ENCODE measurements around the gene TEX35. TPM values are rescaled to one million over a fixed set of nuclear protein-coding genes. Genes with fewer than 3 reads are reported as not detected.
"Not testable (repeated sequence)": the region's sequence is repeated elsewhere in the genome, so short reads cannot be mapped to it uniquely, and the experiment has no call there.

Gene TEX35
- total and polyA plus RNA-seq, 10 of the 15 experiments (the other 5 are each of a cell fraction or from before 2014, with no cell fraction given) = not detected

DNA sequence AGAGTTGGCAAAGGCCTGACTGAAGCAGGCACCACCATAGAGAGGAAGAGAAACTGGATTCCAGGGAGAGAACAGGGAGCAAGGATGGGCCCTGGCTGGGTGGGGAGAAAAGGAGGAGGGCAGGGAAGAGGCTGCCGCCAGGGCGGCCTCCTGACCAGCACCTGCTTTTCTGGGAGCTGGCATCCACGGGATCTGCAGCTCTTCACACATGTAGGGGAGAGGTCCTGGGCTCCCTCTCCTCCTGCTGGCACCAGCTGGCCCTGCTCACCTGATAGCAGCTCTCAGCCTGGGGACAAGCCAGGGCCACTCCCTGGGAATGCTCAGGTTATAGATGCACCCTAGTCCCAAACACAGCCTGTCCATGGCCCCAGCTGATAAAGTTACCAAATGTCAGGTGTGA, 39.9 kb downstream of the TEX35 start (continued):
- TF ChIP-seq, protein P1, sequence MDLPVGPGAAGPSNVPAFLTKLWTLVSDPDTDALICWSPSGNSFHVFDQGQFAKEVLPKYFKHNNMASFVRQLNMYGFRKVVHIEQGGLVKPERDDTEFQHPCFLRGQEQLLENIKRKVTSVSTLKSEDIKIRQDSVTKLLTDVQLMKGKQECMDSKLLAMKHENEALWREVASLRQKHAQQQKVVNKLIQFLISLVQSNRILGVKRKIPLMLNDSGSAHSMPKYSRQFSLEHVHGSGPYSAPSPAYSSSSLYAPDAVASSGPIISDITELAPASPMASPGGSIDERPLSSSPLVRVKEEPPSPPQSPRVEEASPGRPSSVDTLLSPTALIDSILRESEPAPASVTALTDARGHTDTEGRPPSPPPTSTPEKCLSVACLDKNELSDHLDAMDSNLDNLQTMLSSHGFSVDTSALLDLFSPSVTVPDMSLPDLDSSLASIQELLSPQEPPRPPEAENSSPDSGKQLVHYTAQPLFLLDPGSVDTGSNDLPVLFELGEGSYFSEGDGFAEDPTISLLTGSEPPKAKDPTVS (IDR thresholded peaks at IDR 0.05; ENCODE audit: low read depth, low read length) = no peak
- TF ChIP-seq EP300 (IDR thresholded peaks at IDR 0.05; ENCODE audit: borderline replicate concordance in 1 of 2, control insufficient read depth in 1 of 2, low read depth in 2 of 2, low read length in 2 of 2) = no peak
- no peak for TF ChIP-seq CBX5 (IDR thresholded peaks at IDR 0.05; ENCODE audit: low read depth)

- H3K27ac ChIP-seq (ENCODE audit: control insufficient read depth, insufficient read depth); H3K4me2 ChIP-seq (ENCODE audit: control insufficient read depth, insufficient read depth); FAIRE-seq; H3K4me1 ChIP-seq (ENCODE audit: control insufficient read depth, insufficient read depth, low read length); H3K36me3 ChIP-seq (ENCODE audit: control insufficient read depth in 2 of 2, insufficient read depth in 2 of 2, low read length in 1 of 2); SMC1A ChIA-PET (ENCODE audit: uncharacterized antibody, unreplicated experiment); H3K4me3 ChIP-seq; RAD21 ChIA-PET (ENCODE audit: unreplicated experiment); H4K20me1 ChIP-seq (ENCODE audit: control insufficient read depth, insufficient read depth); H3K27me3 ChIP-seq (replicated peaks in 1 of 2; ENCODE audit: control insufficient read depth in 2 of 2, insufficient read depth in 2 of 2, low read length in 1 of 2); ATAC-seq; H2AFZ ChIP-seq (ENCODE audit: control insufficient read depth, low read depth, low read length); DNase-seq (ENCODE audit: low read depth, low spot score); in situ Hi-C loops (cut with MboI); POLR2A ChIA-PET; H3K9me3 ChIP-seq (replicated peaks; ENCODE audit: control insufficient read depth, insufficient read depth, low read length); H3K79me2 ChIP-seq (ENCODE audit: control insufficient read depth, insufficient read depth, low read length); H3K9ac ChIP-seq (ENCODE audit: control insufficient read depth, insufficient read depth, low read length); intact Hi-C loops (cut with micrococcal nuclease; ENCODE audit: unreplicated experiment); BruUV-seq (replicated peaks); CTCF ChIA-PET: not testable (repeated sequence)
- WGBS (ENCODE audit: insufficient coverage, insufficient replicate concordance, low lambda C conversion rate, missing lambda C conversion rate) = 70% methylated on average over 5 of the region's 5 CpGs
These were observed 41.4 kb downstream of the TEX35 start for GRCh38 chr1:178554351-178554750.

DNA sequence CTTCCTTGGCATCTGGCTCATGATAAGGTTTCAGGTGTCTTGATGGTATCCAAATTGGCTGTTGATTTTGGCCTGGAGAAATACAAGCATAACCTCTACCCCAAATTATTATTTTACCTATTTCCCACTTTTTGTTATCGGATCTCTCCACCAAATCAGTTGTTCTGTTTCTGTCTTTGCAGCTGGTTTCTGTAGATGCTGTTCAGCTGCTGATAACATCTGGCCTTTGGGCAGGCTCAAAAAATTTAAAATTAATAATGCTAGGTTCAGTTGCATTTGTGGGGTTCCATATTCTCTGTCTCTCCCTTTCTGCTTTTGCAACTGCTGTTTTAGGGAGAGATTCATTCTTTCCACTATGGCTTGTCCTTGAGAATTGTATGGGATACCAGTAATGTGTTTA, 42.7 kb downstream of the TEX35 start:
- POLR2A ChIA-PET; RAD21 ChIA-PET (ENCODE audit: unreplicated experiment); H3K27ac ChIP-seq (ENCODE audit: control insufficient read depth, insufficient read depth); H2AFZ ChIP-seq (ENCODE audit: control insufficient read depth, low read depth, low read length); intact Hi-C loops (cut with micrococcal nuclease; ENCODE audit: unreplicated experiment); H3K9me3 ChIP-seq (replicated peaks; ENCODE audit: control insufficient read depth, insufficient read depth, low read length); H3K79me2 ChIP-seq (ENCODE audit: control insufficient read depth, insufficient read depth, low read length); H3K4me1 ChIP-seq (ENCODE audit: control insufficient read depth, insufficient read depth, low read length); H3K27me3 ChIP-seq (replicated peaks in 1 of 2; ENCODE audit: control insufficient read depth in 2 of 2, insufficient read depth in 2 of 2, low read length in 1 of 2); in situ Hi-C loops (cut with MboI); H3K36me3 ChIP-seq (ENCODE audit: control insufficient read depth in 2 of 2, insufficient read depth in 2 of 2, low read length in 1 of 2); BruUV-seq (replicated peaks); DNase-seq (ENCODE audit: low read depth, low spot score); H3K9ac ChIP-seq (ENCODE audit: control insufficient read depth, insufficient read depth, low read length); H3K4me2 ChIP-seq (ENCODE audit: control insufficient read depth, insufficient read depth); H3K4me3 ChIP-seq; ATAC-seq; FAIRE-seq; H4K20me1 ChIP-seq (ENCODE audit: control insufficient read depth, insufficient read depth): not testable (repeated sequence)
- WGBS (ENCODE audit: insufficient coverage, insufficient replicate concordance, low lambda C conversion rate, missing lambda C conversion rate) = 100% methylated on average over 1 of the region's 1 CpG
- SMC1A ChIA-PET (ENCODE audit: uncharacterized antibody, unreplicated experiment) = interaction anchor here (0.8 to 1.0 kb wide), 2 partner anchors 9 to 33 kb away, joined by 3 read pairs; no protein-coding TSS in a partner anchor
- CTCF ChIA-PET = interaction anchor here (1.6 kb wide), 1 partner anchor 9 kb away, joined by 3 read pairs; no protein-coding TSS in a partner anchor

DNA sequence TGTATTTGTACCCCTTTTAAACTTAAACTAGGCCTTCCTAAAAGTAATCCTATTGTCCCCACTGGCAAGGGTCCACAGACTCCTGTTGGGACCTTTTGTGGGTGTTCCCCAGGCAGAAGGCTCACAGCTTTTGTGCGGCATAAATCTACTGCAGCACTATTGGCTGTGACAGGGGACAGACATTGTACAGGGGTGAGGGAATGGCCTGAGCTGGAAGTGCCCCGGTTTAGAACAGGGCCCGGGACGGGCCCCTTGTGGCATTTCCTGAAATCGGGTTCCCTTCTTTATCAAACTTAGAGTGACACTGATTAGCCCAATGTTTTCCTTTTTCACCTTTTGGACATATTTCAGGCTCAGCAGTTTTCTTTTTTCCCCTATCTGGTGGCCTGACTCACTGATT, 45.9 kb downstream of the TEX35 start:
- H3K79me2 ChIP-seq (ENCODE audit: control insufficient read depth, insufficient read depth, low read length); RAD21 ChIA-PET (ENCODE audit: unreplicated experiment); intact Hi-C loops (cut with micrococcal nuclease; ENCODE audit: unreplicated experiment); in situ Hi-C loops (cut with MboI); H3K4me3 ChIP-seq; ATAC-seq; H4K20me1 ChIP-seq (ENCODE audit: control insufficient read depth, insufficient read depth); H3K9ac ChIP-seq (ENCODE audit: control insufficient read depth, insufficient read depth, low read length); H3K27ac ChIP-seq (ENCODE audit: control insufficient read depth, insufficient read depth); BruUV-seq (replicated peaks); DNase-seq (ENCODE audit: low read depth, low spot score); H3K4me2 ChIP-seq (ENCODE audit: control insufficient read depth, insufficient read depth); H3K36me3 ChIP-seq (ENCODE audit: control insufficient read depth in 2 of 2, insufficient read depth in 2 of 2, low read length in 1 of 2); H2AFZ ChIP-seq (ENCODE audit: control insufficient read depth, low read depth, low read length); H3K9me3 ChIP-seq (replicated peaks; ENCODE audit: control insufficient read depth, insufficient read depth, low read length); H3K27me3 ChIP-seq (replicated peaks in 1 of 2; ENCODE audit: control insufficient read depth in 2 of 2, insufficient read depth in 2 of 2, low read length in 1 of 2); FAIRE-seq; H3K4me1 ChIP-seq (ENCODE audit: control insufficient read depth, insufficient read depth, low read length): not testable (repeated sequence)
- ChIA-PET SMC1A (ENCODE audit: uncharacterized antibody, unreplicated experiment) (interaction anchor here (0.9 kb wide), 1 partner anchor 29 kb away, joined by 4 read pairs; no protein-coding TSS in a partner anchor), POLR2A (interaction anchor here (1.7 kb wide), 1 partner anchor 11 kb away, joined by 3 read pairs; no protein-coding TSS in a partner anchor), CTCF (interaction anchor here (0.7 to 1.6 kb wide), 3 partner anchors 16 to 197 kb away, joined by 3 to 5 read pairs (median 3); no protein-coding TSS in a partner anchor)
- 77% methylated on average over 5 of the region's 5 CpGs for WGBS (ENCODE audit: insufficient coverage, insufficient replicate concordance, low lambda C conversion rate, missing lambda C conversion rate)

All from GM12878 (cell line).